ENCODE results near the gene ZNF175. TPM values are rescaled to one million over a fixed set of nuclear protein-coding genes. Genes with fewer than 3 reads are reported as not detected.

ZNF175 gene
- total and polyA plus RNA-seq, 2 experiments from 2014 or later = 2.3 to 6.3 TPM

GRCh38 chr19:51548891-51549305 is 22.2 kb upstream of the ZNF175 start (continued):
- TF ChIP-seq ZNF114 (CRISPR knock-in tag; IDR thresholded peaks at IDR 0.05) (no peak), NANOG (IDR thresholded peaks at IDR 0.05; ENCODE audit: borderline replicate concordance) (no peak), CREB1 (CRISPR knock-in tag; IDR thresholded peaks at IDR 0.05; ENCODE audit: low read depth) (no peak), JUNB (IDR thresholded peaks at IDR 0.05; ENCODE audit: unreplicated experiment) (no peak), EZH2 (IDR thresholded peaks at IDR 0.05; ENCODE audit: low read depth, unreplicated experiment) (no peak), ZNF331 (CRISPR knock-in tag; IDR thresholded peaks at IDR 0.05; ENCODE audit: low read depth) (no peak), CTCF (conservative IDR thresholded peaks at IDR 0.05; ENCODE audit: low read depth in 2 of 2) (no peak)

GRCh38 chr19:51549533-51550324 is 21.4 kb upstream of the ZNF175 start:
- H3K27me3 ChIP-seq (ENCODE audit: insufficient read depth) = no peaks in the 10 kb centered on the region
- no peak for ATAC-seq
- H3K4me3 Mint-ChIP-seq = no peak overlapping the region
- H3K27ac Mint-ChIP-seq = no peak overlapping the region
- no peak overlapping the region for H3K27ac ChIP-seq (ENCODE audit: low read depth)
- H3F3A ChIP-seq (replicated peaks; ENCODE audit: low read depth) = no peaks in the 10 kb centered on the region
- no peak overlapping the region for H2AFZ ChIP-seq
- H3K9me3 Mint-ChIP-seq = peaks cover 76% of the 10 kb centered on the region
- no peak for DNase-seq (ENCODE audit: low spot score)
- peaks cover 12% of the 10 kb centered on the region for H3K4me1 ChIP-seq (ENCODE audit: insufficient read depth)
- H3K4me2 ChIP-seq = no peak overlapping the region
- no peaks in the 10 kb centered on the region for H4K20me1 ChIP-seq (replicated peaks; ENCODE audit: insufficient read depth)
- H3K27me3 Mint-ChIP-seq (ENCODE audit: insufficient read depth, low read depth, poor library complexity) = peaks cover 11% of the 10 kb centered on the region
- H3K4me3 ChIP-seq = no peak overlapping the region
- H3K4me1 Mint-ChIP-seq = peaks cover 7% of the 10 kb centered on the region; the same call in 1 of the 3 replicates
- peaks cover 7% of the 10 kb centered on the region; the same call in 1 of the 3 replicates for H3K36me3 Mint-ChIP-seq (ENCODE audit: low read depth)
- H3K36me3 ChIP-seq (ENCODE audit: insufficient read depth) = no peaks in the 10 kb centered on the region
- H3K79me2 ChIP-seq (replicated peaks; ENCODE audit: insufficient read depth) = no peaks in the 10 kb centered on the region
- no peaks in the 10 kb centered on the region for H3K9me2 ChIP-seq (ENCODE audit: insufficient read depth)
- TF ChIP-seq ZNF114 (CRISPR knock-in tag; IDR thresholded peaks at IDR 0.05) (no peak), REST (IDR thresholded peaks at IDR 0.05; ENCODE audit: unreplicated experiment) (no peak), STAT1 (IDR thresholded peaks at IDR 0.05; ENCODE audit: unreplicated experiment) (no peak), POLR2AphosphoS5 (IDR thresholded peaks at IDR 0.05; ENCODE audit: low read depth) (no peak), ETS1 (IDR thresholded peaks at IDR 0.05) (no peak), JUNB (IDR thresholded peaks at IDR 0.05; ENCODE audit: unreplicated experiment) (no peak), CREB1 (CRISPR knock-in tag; IDR thresholded peaks at IDR 0.05; ENCODE audit: low read depth) (no peak), EZH2 (IDR thresholded peaks at IDR 0.05; ENCODE audit: low read depth, unreplicated experiment) (no peak)
